GM06990 (cell line): Measurements from ENCODE around the gene FTO.

Experiments
- DNase-seq: peaks from one replicate; pipeline ENCODE4 v3.0.0-alpha.2; 2011; ENCODE audit not compliant: insufficient read length; ENCODE audit errors: extremely low read depth
- H3K27me3 ChIP-seq: replicated peaks from 2 replicates; pipeline ENCODE4 v1.6.0; 2011; ENCODE audit warnings: low read length; ENCODE audit not compliant: control insufficient read depth, insufficient read depth
- H3K36me3 ChIP-seq: 2 replicates; pipeline ENCODE4 v1.5.1; 2011; ENCODE audit warnings: low read length; ENCODE audit not compliant: control insufficient read depth, insufficient read depth
- H3K4me3 ChIP-seq: replicated peaks from 2 replicates; pipeline ENCODE4 v1.5.1; 2011; ENCODE audit warnings: low read depth, mild to moderate bottlenecking, control low read depth, low read length
- TF ChIP-seq, protein P1 (sequence below): IDR thresholded peaks from 2 replicates; pipeline ENCODE4 v1.5.1; 2011; ENCODE audit warnings: low read length, control low read depth, mild to moderate bottlenecking, inconsistent platforms; ENCODE audit not compliant: insufficient read depth, poor library complexity, severe bottlenecking

The FTO gene

GRCh38 chr16:53892155-53892554 is 188.2 kb downstream of the FTO start:
- TF ChIP-seq, protein P1, sequence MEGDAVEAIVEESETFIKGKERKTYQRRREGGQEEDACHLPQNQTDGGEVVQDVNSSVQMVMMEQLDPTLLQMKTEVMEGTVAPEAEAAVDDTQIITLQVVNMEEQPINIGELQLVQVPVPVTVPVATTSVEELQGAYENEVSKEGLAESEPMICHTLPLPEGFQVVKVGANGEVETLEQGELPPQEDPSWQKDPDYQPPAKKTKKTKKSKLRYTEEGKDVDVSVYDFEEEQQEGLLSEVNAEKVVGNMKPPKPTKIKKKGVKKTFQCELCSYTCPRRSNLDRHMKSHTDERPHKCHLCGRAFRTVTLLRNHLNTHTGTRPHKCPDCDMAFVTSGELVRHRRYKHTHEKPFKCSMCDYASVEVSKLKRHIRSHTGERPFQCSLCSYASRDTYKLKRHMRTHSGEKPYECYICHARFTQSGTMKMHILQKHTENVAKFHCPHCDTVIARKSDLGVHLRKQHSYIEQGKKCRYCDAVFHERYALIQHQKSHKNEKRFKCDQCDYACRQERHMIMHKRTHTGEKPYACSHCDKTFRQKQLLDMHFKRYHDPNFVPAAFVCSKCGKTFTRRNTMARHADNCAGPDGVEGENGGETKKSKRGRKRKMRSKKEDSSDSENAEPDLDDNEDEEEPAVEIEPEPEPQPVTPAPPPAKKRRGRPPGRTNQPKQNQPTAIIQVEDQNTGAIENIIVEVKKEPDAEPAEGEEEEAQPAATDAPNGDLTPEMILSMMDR: peak; percentile 71

DNA sequence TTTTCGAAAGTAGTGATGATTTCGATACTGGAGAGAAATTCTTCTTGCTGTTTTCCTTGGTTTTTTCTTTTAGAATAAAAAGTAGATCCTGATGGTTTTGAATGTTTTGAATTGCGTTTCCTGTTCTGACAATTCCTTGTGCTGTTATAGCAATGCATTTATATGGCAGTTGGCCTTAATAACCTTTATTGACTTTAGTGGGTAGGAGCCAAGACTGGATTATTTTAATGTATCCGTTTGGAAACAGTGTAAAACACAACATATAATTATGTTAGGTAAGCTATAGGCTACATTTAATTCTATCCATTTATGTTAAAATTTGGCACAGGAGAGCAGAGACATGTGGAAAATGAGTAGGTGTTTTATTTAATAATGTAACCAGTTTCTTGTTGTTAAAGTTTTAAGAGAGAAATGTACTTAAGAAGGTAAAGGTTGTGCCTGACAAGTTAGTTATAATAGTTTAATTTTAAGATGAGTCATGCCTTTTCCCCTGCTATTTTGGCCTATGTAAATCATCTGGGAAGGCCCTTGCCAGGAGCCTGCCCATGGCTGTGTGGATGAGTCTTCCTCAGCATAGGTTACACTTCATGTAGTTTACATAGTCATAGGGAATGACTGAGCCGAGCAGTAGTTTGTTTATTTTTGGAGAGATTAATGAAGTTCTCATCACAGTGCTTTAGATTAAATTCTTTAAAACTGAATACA is 189.9 kb downstream of the FTO start:
- no peak overlapping the region for H3K4me3 ChIP-seq
- no peaks in the 10 kb centered on the region for H3K27me3 ChIP-seq
- no peaks in the 10 kb centered on the region; the same call in 1 of the 2 replicates for H3K36me3 ChIP-seq
- TF ChIP-seq, protein P1: no peak
- no peak for DNase-seq

More at GRCh38 chr16:53892155-53892554, 188.2 kb downstream of the FTO start:
- H3K27me3 ChIP-seq: no peaks in the 10 kb centered on the region
- no peak overlapping the region for H3K4me3 ChIP-seq
- DNase-seq: no peak
- no peaks in the 10 kb centered on the region; the same call in 1 of the 2 replicates for H3K36me3 ChIP-seq

- TF ChIP-seq, protein P1: no peak
- H3K27me3 ChIP-seq: no peaks in the 10 kb centered on the region
- no peak for DNase-seq
- no peaks in the 10 kb centered on the region; the same call in 1 of the 2 replicates for H3K36me3 ChIP-seq
- H3K4me3 ChIP-seq: no peak overlapping the region
These were observed 190.7 kb downstream of the FTO start for GRCh38 chr16:53894686-53895085.

DNA sequence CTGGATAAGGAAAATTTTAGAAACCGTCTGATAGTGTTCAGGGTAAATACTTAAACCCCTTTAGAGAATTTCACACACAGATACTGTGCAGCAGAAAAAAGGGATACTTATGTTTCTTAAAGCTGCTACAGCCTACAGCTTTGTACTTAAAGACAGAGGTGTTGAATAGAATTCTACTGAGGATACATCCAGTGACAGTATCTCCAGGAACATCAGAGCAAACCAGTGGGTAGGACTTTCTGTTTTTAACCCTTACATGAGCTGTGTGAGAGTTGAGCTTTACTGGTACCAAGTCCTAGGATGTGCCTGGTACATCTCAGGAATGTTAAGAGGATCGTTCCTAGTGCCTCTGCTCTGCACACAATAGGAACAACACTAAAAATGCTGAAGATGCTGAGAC is 191.5 kb downstream of the FTO start:
- H3K27me3 ChIP-seq: no peaks in the 10 kb centered on the region
- no peak for DNase-seq
- no peaks in the 10 kb centered on the region; the same call in 1 of the 2 replicates for H3K36me3 ChIP-seq
- TF ChIP-seq, protein P1: no peak
- no peak overlapping the region for H3K4me3 ChIP-seq

DNA sequence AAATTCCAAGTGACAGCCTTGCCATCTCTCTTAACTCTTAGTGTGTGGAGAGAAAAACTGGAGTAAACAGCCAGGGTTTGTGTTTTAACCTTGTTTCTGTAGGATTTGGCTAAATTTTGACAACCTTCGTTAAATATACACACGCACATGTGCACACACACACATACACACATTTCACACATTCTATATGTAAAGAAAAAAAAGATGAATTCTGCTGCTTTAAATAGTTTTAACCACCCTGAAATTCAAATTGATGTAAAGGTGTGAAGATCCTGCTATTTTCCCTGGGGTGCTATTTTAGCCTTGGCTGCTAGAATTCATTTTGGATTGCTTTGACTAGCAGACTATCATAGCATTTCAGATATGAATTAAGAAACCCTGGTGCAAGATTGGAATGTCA is 191.9 kb downstream of the FTO start:
- H3K27me3 ChIP-seq: no peaks in the 10 kb centered on the region
- no peaks in the 10 kb centered on the region; the same call in 1 of the 2 replicates for H3K36me3 ChIP-seq
- TF ChIP-seq, protein P1: no peak
- DNase-seq: no peak
- H3K4me3 ChIP-seq: no peak overlapping the region
